Panc1 (cell line): ENCODE measurements around the gene ACTBL2. TPM values are rescaled to one million over a fixed set of nuclear protein-coding genes. Genes with fewer than 3 reads are reported as not detected.

Experiments
- ATAC-seq: fragments of 200-7000 bp; cut with Tn5 transposase; 2 replicates; pipeline ENCODE4 v1.9.1; 2020; ENCODE audit warnings: mild to moderate bottlenecking, moderate library complexity
- BruUV-seq: library from RNA; stranded (reverse); fragments of 400-500 nt; replicated peaks from 2 replicates; lab custom pipeline; 2021; lab: Mats Ljungman, UMichigan
- CTCF ChIA-PET: fragments of 300-600 bp; sonication (Branson Sonifier 250); formaldehyde crosslinking; loops from one replicate; lab custom pipeline; 2022; ENCODE audit warnings: antibody characterized with exemption; lab: Charles Lee
- POLR2A ChIA-PET: fragments of 300-600 bp; sonication (Branson Sonifier 250); formaldehyde crosslinking; loops from one replicate; lab custom pipeline; 2022; ENCODE audit warnings: antibody characterized with exemption; lab: Charles Lee
- DNase-seq: peaks from one replicate; pipeline ENCODE4 v3.0.0-alpha.2; 2010; ENCODE audit warnings: low read depth, low spot score
- H3K27ac ChIP-seq: 2 replicates; pipeline ENCODE4 v1.5.1; 2011; ENCODE audit warnings: mild to moderate bottlenecking, low read length, inconsistent platforms
- H3K27me3 ChIP-seq: fragments of 200-500 bp; sonication (Bioruptor generic); 2 replicates; pipeline ENCODE4 v1.6.0; 2014; ENCODE audit warnings: low read length, inconsistent platforms; ENCODE audit not compliant: control insufficient read depth, insufficient read depth
- H3K36me3 ChIP-seq: fragments of 200-500 bp; sonication (Bioruptor generic); 2 replicates; pipeline ENCODE4 v1.5.1; 2014; ENCODE audit warnings: inconsistent platforms, mild to moderate bottlenecking, low read length, moderate library complexity; ENCODE audit not compliant: control insufficient read depth, insufficient read depth
- H3K4me1 ChIP-seq: 2 replicates; pipeline ENCODE4 v1.5.1; 2011; ENCODE audit warnings: inconsistent platforms, mild to moderate bottlenecking, low read length, moderate library complexity; ENCODE audit not compliant: control insufficient read depth, insufficient read depth
- H3K4me3 ChIP-seq, 2 experiments: 2 replicates each; pipeline ENCODE4 v1.5.1; 2011 to 2012; ENCODE audit warnings: low read depth in 2 of 2, low read length in 2 of 2, mild to moderate bottlenecking in 2 of 2, inconsistent platforms in 1 of 2, moderate library complexity in 1 of 2
- H3K9me3 ChIP-seq: fragments of 200-500 bp; sonication (Bioruptor generic); 2 replicates; pipeline ENCODE4 v1.5.1; 2014; ENCODE audit warnings: low read depth, mild to moderate bottlenecking, inconsistent platforms, low read length, moderate library complexity; ENCODE audit not compliant: control insufficient read depth, insufficient read depth
- CTCF ChIP-seq: fragments of 450-650 bp; IDR thresholded peaks from 2 replicates; pipeline ENCODE4 v1.5.1; 2017; ENCODE audit warnings: mild to moderate bottlenecking
- POLR2AphosphoS5 ChIP-seq: IDR thresholded peaks from 2 replicates; pipeline ENCODE4 v1.6.1; 2012; ENCODE audit warnings: mild to moderate bottlenecking, low read depth, low read length, moderate library complexity
- REST ChIP-seq, 2 experiments: IDR thresholded peaks; 2 replicates each; pipeline ENCODE4 v1.6.1; 2011 to 2012; ENCODE audit warnings: low read depth in 2 of 2, control low read depth in 1 of 2, low read length in 1 of 2, mild to moderate bottlenecking in 1 of 2, moderate library complexity in 1 of 2; ENCODE audit not compliant: insufficient read depth in 1 of 2
- SIN3A ChIP-seq: IDR thresholded peaks from 2 replicates; pipeline ENCODE4 v1.6.1; 2012; ENCODE audit warnings: low read depth, mild to moderate bottlenecking, low read length, moderate library complexity, borderline replicate concordance; ENCODE audit not compliant: insufficient read depth
- TCF7L2 ChIP-seq: IDR thresholded peaks from 2 replicates; pipeline ENCODE4 v1.6.1; 2011; ENCODE audit warnings: mild to moderate bottlenecking, low read depth, low read length, inconsistent platforms
- in situ Hi-C: cut with HindIII; loops from 2 replicates; pipeline ENCODE4 v1.10.0; 2016; ENCODE audit warnings: low sequenced_read_pairs, low pct_unique_long_range_greater_than_20kb
- intact Hi-C: fragments of 100-400 bp; cut with micrococcal nuclease; formaldehyde crosslinking; loops from one replicate; pipeline ENCODE4 v1.10.0; 2022; ENCODE audit not compliant: unreplicated experiment
- total RNA-seq: library from RNA; stranded (reverse); gene quantifications from one replicate; pipeline ENCODE4 v1.2.1, GENCODE V29; 2021; ENCODE audit not compliant: unreplicated experiment

ACTBL2 gene
- total RNA-seq, 1 experiment from 2014 or later = not detected

GRCh38 chr5:57505272-57506200, 22.9 kb upstream of the ACTBL2 start:
- Histone ChIP-seq H3K4me1 (no peaks in the 10 kb centered on the region; the same call in none of the 2 replicates), H3K9me3 (no peaks in the 10 kb centered on the region), H3K4me3 (no peak overlapping the region), H3K36me3 (no peaks in the 10 kb centered on the region), H3K27me3 (no peaks in the 10 kb centered on the region), H3K27ac (peak overlapping the region; percentile 69; the same call in 1 of the 2 replicates)
- ChIA-PET POLR2A (no interaction called here), CTCF (no interaction called here)
- intact Hi-C loops (no loop called here), in situ Hi-C loops (no loop called here)
- TF ChIP-seq POLR2AphosphoS5 (no peak), REST (IDR thresholded peaks at IDR 0.05; ENCODE audit: insufficient read depth in 1 of 2, low read depth in 2 of 2, low read length in 1 of 2) (no peak), SIN3A (no peak), CTCF (no peak), TCF7L2 (no peak)
- DNase-seq (no peak), ATAC-seq (no peak)
- BruUV-seq = no TSS peak

GRCh38 chr5:57504357-57504756, 21.7 kb upstream of the ACTBL2 start:
- no TSS peak for BruUV-seq
- ChIA-PET POLR2A (no interaction called here), CTCF (no interaction called here)
- no peak for ATAC-seq
- DNase-seq = no peak
- in situ Hi-C loops (no loop called here), intact Hi-C loops (loop anchor here (5.0 kb wide), 1 partner anchor 188 kb away; no protein-coding TSS in a partner anchor)
- Histone ChIP-seq H3K4me3 (no peak overlapping the region), H3K36me3 (no peaks in the 10 kb centered on the region), H3K4me1 (peaks cover 4% of the 10 kb centered on the region), H3K27ac (peak overlapping the region; percentile 94; the same call in 1 of the 2 replicates), H3K9me3 (no peaks in the 10 kb centered on the region), H3K27me3 (no peaks in the 10 kb centered on the region)
- TF ChIP-seq REST (IDR thresholded peaks at IDR 0.05; ENCODE audit: insufficient read depth in 1 of 2, low read depth in 2 of 2, low read length in 1 of 2) (no peak), SIN3A (no peak), TCF7L2 (no peak), POLR2AphosphoS5 (no peak), CTCF (no peak)
